H54 (cell line): ENCODE data around the gene GSTA2.

Experiments
- DNase-seq: peaks from one replicate; pipeline ENCODE4 v3.0.0; 2011; ENCODE audit warnings: low spot score, mixed read lengths; ENCODE audit not compliant: insufficient read length
- FAIRE-seq: peaks from 3 replicates; lab custom pipeline; 2011; peaks lifted over from hg19 to GRCh38; lab: Jason Lieb, UNC
- POLR2A ChIP-seq: IDR thresholded peaks from 2 replicates; pipeline ENCODE4 v1.6.1; 2011; ENCODE audit warnings: low read depth, mild to moderate bottlenecking, low read length

Gene GSTA2

DNA sequence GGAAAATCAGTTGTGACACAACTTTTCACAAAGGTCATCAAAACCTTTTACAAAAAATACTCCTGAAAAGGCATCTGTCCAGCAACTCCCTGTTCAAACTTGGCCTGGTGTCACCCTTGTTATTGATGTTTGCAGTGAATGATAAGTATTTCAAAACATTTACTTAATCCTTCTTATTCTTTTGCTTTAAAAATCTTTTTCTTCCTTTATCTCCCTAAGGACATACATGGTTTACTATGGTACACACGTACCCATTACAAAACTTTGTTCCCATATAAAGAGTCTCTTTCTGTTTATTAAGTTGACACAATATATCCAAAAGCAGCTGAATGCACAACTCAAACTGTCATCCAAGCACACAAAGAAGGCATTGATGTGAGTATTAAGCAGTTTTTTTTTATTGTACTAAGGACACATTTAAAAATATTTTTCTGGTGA is 17.5 kb downstream of the GSTA2 start:
- no peak for DNase-seq
- FAIRE-seq = no peak
- TF ChIP-seq POLR2A = no peak

DNA sequence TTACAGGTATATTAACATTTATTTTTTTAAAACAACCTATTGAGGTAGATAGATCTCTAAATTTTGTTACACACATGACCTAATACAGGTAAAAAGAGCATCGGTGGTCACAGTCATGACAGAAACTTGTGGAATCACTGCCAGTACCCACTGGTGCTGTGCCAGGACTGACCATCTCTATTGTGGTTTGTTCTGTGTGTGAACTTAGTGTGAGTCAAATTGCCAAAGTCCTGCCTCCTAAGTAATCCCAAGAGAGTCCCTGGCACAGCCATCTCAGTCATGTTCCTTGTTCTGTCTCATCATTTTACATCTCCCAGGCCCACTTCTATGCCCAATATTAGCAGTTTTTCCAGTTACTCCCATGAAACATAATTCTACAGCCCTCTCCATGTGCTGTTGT is 21.4 kb downstream of the GSTA2 start:
- FAIRE-seq (no peak), DNase-seq (no peak)
- TF ChIP-seq POLR2A = no peak

DNA sequence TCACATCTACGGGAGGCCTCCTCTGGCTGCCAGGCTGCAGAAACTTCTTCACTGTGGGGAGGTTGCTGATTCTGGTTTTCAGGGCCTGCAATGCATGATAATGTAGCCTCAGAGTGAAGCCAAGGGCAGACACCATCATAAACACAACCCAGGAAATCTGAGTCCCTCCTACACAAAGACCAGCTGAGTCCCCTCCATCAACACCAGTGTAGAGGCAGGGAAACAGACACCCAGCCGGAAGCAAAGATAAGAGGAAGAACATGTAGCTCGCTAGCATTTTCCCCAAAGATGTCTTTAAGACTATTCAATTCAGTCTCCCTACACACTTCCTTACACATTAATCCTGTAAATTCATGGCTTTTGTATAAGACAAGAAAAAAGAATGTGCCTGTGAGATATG is 23.6 kb downstream of the GSTA2 start:
- FAIRE-seq (no peak), DNase-seq (no peak)
- TF ChIP-seq POLR2A = no peak

GRCh38 chr6:52739134-52739533 is 24.1 kb downstream of the GSTA2 start:
- TF ChIP-seq POLR2A = no peak
- no peak for FAIRE-seq
- no peak for DNase-seq

DNA sequence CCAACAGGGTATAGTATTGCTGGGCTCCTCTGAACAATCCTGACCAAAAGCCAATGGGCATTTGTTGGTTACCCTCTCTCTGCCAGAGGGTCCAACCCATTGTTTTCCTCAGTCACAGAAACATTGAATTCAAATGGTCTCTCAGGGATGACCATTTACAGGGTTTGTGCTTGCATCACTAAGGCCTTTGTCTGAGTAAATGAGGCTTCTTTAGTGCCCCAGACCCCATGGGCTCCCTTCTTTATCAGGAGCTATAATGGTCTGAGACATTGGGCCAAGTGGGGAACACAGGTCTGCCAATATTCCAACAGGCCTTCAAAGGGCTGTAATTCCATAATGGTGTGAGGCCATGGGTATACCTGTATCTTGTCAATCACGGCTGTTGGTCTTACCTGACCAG is 27.1 kb downstream of the GSTA2 start:
- FAIRE-seq (no peak), DNase-seq (no peak)
- no peak for TF ChIP-seq POLR2A

- DNase-seq = no peak
- no peak for FAIRE-seq
- TF ChIP-seq POLR2A = no peak
Measured at GRCh38 chr6:52735071-52735470, 28.2 kb downstream of the GSTA2 start.

- FAIRE-seq (no peak), DNase-seq (no peak)
- TF ChIP-seq POLR2A = no peak
Measured at GRCh38 chr6:52734072-52734471, 29.2 kb downstream of the GSTA2 start.

GRCh38 chr6:52733172-52733571 is 30.1 kb downstream of the GSTA2 start:
- no peak for DNase-seq
- TF ChIP-seq POLR2A = no peak
- FAIRE-seq = no peak

- DNase-seq (no peak), FAIRE-seq (no peak)
- TF ChIP-seq POLR2A = no peak
Measured at GRCh38 chr6:52731719-52732118, 31.6 kb downstream of the GSTA2 start.

GRCh38 chr6:52729576-52729975 is 33.7 kb downstream of the GSTA2 start:
- DNase-seq (no peak), FAIRE-seq (no peak)
- no peak for TF ChIP-seq POLR2A

GRCh38 chr6:52728394-52728793 is 34.9 kb downstream of the GSTA2 start:
- FAIRE-seq = no peak
- no peak for DNase-seq
- no peak for TF ChIP-seq POLR2A

DNA sequence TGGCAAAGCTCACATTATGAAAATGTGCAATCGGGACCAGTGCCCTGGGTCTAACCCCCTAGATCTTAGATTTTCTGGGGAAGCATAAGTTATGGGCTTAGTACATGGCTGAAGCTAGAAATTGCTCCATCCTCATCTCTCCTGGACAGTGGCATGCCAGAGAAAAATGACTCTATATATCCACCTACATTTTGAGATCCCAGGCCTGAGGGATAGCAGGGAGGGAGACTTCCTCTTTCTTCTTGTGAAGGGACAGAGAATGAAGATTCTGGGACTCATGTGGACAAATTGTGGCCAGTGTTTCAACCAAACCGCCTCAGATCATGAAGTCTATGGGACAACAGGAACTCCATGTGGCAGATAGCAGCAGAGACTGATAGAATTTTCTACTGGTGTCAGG is 35.4 kb downstream of the GSTA2 start:
- no peak for TF ChIP-seq POLR2A
- DNase-seq (no peak), FAIRE-seq (no peak)

DNA sequence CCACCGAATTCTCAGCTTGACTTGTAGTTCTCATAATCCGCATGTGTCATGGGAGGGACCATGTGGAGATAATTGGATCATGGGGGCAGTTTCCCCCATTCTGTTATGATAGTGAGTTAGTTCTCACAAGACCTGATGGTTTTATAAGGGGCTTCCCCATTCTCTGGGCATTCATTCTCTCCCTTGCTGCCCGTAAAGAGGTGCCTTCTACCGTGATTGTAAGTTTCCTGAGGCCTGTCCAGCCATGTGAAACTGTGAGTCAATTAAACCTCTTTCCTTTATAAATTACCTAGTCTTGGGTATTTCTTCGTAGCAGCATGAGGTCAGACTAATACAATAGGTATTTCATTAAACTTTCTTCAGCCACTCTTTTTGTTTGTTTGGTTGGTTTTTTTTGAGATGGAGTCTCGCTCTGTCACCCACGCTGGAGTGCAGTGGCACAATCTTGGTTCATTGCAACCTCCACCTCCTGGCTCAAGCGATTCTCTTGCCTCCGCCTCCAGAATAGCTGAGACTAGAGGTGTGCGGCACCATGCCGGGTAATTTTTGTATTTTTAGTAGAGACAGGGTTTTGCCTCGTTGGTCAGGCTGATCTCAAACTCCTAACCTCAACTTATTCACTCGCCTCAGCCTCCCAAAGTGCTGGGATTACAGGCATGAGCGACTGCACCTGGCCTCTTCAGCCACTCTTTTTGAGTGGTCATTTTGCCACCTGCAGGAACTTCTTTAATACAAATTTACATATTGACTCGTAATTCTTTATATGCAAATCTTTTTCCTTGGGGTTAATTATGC is 36.3 kb downstream of the GSTA2 start:
- FAIRE-seq = no peak
- DNase-seq = no peak
- TF ChIP-seq POLR2A = no peak

DNA sequence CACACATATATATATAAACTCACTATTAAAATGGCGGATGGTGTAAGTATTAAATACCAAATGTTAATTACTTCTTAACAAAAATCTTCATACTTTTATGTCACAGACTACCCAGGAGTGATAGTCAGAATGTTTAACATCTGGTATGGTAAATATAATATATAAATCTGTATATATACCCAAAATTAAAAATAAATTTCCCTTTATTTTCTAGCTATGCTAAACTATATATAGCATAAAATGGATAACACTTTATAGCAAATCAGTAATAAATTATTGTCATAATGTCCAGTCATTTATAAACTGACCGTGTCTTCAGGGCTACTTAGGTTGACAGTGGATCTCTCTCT is 37.1 kb downstream of the GSTA2 start:
- DNase-seq (no peak), FAIRE-seq (no peak)
- TF ChIP-seq POLR2A = no peak

DNA sequence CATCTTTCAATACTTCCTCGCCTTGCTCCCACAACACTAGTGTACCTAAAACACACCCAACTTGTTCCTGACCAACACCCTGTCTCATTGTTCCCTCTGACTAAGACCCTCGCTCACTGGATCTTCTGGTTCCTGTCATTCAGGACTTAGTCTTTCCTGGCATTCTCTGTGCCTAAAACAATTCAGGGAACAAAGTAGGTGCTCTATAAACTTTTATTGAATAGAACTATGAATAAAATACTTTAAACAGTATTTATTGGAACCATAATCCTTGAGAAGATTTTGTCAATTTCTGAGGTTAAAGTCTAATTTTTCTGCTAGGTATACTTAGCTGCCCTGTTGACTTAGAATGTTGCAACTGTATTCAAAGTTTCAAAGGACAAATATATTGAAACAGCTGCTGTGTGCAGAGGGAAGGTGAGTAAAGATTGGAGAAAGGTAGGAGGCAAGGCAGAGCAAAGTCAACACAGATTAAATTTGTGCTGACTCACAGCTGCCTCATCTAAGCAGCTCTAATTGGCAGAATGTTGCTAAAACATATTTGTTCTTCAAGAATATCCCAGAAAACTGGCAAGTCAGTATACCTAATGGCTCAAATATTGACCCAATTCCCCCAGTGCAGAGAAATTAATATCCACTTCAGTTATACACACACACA is 37.6 kb downstream of the GSTA2 start:
- no peak for TF ChIP-seq POLR2A
- FAIRE-seq (no peak), DNase-seq (no peak)
